Neural progenitor cell (in vitro differentiated cells): ENCODE results near the gene SPRY2.
"Not testable (repeated sequence)": the region's sequence is repeated elsewhere in the genome, so short reads cannot be mapped to it uniquely, and the experiment has no call there.

Source experiments
- EZH2 ChIP-seq: fragments of 200-600 bp; sonication (generic); IDR thresholded peaks from 2 replicates; pipeline ENCODE4 v1.6.1; 2017; ENCODE audit warnings: antibody characterized with exemption, mild to moderate bottlenecking, moderate library complexity
- EZH2phosphoT487 ChIP-seq: fragments of 200-600 bp; sonication (generic); IDR thresholded peaks from 2 replicates; pipeline ENCODE4 v1.6.1; 2017; ENCODE audit warnings: antibody characterized with exemption
- TF ChIP-seq, protein P1 (sequence below): fragments of 200-600 bp; sonication (generic); IDR thresholded peaks from 2 replicates; pipeline ENCODE4 v1.5.1; 2017; ENCODE audit warnings: antibody characterized with exemption, mild to moderate bottlenecking

DNA sequence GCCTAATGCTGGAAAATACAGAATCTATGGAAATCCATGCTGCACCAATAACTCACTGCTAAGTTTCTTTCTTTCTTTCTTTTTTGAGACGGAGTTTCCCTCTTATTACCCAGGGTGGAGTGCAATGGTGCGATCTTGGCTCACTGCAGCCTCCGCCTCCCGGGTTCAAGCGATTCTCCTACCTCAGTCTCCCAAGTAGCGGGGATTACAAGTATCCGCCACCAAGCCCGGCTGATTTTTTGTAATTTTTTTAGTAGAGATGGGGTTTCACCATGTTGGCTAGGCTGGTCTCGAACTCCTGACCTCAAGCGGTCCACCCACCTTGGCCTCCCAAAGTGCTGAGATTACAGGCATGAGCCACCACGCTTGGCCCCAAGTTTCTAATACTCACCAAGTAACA is 3.1 kb upstream of the SPRY2 start:
- TF ChIP-seq EZH2, EZH2phosphoT487: not testable (repeated sequence)
- TF ChIP-seq, protein P1, sequence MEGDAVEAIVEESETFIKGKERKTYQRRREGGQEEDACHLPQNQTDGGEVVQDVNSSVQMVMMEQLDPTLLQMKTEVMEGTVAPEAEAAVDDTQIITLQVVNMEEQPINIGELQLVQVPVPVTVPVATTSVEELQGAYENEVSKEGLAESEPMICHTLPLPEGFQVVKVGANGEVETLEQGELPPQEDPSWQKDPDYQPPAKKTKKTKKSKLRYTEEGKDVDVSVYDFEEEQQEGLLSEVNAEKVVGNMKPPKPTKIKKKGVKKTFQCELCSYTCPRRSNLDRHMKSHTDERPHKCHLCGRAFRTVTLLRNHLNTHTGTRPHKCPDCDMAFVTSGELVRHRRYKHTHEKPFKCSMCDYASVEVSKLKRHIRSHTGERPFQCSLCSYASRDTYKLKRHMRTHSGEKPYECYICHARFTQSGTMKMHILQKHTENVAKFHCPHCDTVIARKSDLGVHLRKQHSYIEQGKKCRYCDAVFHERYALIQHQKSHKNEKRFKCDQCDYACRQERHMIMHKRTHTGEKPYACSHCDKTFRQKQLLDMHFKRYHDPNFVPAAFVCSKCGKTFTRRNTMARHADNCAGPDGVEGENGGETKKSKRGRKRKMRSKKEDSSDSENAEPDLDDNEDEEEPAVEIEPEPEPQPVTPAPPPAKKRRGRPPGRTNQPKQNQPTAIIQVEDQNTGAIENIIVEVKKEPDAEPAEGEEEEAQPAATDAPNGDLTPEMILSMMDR = not testable (repeated sequence)
